Activated CD8-positive, alpha-beta memory T cell treated with anti-CD3 and anti-CD28 coated beads, Interleukin-2, amount 50 U/mL, for 1 hour (primary cell): ENCODE data around the gene MAP4K4.

Experiments used
- DNase-seq: peaks from one replicate; pipeline ENCODE4 v3.0.0-alpha.2; 2020; ENCODE audit errors: extremely low read depth

The MAP4K4 gene

GRCh38 chr2:101812226-101812625, 114.7 kb downstream of the MAP4K4 start:
- DNase-seq, result no peak

DNA sequence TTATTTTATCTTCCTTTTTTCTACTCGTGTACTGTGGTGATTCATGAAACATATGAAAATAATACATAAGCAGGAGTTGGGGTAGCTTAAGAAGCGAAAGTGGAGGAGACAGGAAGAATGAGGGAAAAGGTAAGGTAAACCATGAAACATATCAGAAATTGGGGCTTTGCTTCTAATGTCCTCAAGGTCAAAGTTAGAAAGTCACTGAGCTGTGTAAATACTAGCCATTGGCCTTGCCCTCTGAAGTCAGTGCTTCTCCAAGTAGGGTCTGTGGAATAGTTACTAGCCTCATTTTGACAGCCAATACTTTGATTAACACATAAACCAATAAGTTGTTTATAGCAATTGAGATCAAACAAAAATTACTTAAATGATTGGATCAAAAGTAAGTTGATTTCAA, 117.2 kb downstream of the MAP4K4 start:
- no peak for DNase-seq

DNA sequence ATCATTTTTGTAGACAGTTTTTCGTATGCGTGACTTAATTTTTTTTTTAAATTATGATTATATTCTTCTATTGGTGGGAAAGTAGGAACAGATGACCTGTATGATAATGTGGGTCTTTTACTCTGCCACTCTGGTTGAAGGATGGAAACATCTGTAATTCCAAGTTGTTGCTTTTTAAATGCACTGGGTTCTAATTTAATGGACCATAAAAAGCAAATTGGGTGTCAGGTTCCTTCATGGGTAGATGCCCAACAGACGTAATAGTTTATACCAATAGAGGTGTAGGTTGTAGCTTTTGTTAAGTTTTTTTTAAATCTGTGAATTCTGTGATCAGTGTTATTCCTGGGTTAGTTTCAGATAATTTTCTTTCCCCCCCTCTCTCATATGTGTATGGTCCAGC, 117.6 kb downstream of the MAP4K4 start:
- no peak for DNase-seq

- DNase-seq, result no peak
Observed at GRCh38 chr2:101815739-101816391, 118.4 kb downstream of the MAP4K4 start.

DNA sequence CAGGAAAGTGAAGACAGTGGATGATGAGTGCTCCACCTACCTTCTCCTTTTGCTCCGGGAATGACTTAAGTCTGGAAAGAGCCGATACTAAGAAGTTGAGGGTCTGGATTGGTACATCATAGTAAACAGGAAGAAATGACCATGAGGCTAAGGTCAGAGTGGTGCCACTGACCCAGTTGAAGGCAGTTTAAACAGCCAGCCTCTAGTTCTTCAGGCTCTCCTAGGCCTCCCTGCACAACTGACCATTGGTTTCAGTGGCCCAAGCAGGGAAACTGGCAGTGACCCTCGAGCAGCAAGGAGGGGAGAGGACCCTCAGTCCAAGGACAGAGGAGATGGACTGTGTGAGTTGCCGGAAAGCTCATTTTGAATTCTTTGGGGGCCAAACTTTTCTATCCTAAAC, 119.1 kb downstream of the MAP4K4 start:
- no peak for DNase-seq

DNA sequence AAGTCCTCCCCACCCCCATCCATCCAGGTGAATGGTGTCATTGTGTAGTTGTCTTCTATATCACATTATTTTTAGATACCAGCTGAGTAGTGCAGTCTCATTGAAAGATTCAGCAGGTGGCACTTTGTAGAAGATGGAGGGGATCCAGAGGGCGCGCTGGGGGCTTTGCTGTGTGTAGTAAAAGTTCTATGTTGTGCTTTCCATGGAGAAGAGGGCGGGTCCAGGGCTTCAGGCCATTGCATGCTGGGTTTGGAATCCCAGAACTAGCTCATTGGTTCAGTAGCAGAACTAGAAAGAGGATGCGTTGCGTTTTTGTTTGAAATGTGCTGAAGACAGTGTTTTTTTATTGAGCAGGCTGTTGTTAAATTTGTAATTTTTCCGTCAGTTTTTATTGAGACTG, 120.0 kb downstream of the MAP4K4 start:
- DNase-seq, result no peak

DNA sequence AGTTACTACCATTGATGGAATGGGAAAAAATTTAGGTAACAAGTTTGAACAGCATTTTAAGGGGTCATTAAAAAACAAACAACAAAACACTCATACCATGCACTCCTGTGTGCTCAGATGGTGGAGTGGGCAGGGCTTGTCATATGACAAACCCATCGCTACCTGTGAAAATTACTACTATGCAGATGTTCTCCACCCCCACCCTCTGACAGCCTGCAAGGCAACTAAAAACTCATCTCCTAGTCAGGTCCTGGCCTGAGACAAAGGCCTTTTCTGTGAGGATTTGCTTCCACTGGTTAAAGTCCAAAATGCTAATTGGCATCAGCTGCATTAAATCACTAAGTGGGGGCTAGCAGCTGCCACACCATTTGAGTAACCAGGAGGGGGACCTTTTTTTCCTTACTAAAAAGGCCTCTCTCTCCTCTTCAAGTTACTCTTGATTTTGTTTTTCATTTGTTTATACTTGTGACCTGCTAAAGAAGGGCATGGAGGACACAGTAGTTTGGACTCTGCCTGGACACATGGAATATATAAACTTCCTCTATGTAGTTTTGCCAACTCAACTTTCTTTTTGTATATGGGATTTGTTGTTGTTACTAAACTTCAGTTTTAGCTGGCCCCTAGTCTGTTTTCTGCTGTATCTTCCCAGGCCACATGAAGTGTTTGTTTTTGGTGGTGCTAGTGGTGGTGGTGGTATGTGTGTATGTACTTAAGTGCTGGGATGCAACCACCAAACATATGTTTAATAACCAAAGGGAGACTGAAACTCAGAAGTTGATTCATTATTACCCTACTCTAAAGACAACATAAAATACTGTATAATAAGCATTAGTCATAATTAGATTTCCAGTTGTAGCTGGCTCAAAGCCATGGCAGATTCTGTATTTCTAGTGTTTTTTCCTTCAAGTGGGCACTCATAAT, 121.3 kb downstream of the MAP4K4 start:
- DNase-seq, result no peak

DNA sequence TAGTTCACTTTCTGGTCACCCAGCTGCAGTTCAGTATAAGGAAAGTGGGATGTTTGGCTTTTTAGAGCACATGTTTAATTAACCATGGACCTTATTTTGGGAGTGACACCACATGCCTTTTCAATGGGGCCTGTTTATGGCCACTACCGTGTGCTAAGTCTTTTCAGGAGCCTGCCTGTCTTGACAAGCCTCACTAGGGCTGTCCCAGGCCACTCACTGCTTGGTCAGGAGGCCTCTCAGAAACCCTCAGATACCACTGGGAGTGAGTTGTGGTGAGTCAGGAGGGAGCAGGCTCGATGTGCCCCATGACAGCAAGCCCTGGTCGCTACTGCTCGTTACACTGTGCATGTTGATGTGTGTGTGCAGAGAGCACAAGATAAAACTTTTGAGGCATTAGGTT, 123.0 kb downstream of the MAP4K4 start:
- no peak for DNase-seq

GRCh38 chr2:101821059-101821805, 123.7 kb downstream of the MAP4K4 start:
- DNase-seq, result no peak

- no peak for DNase-seq
Observed at GRCh38 chr2:101821828-101822458, 124.4 kb downstream of the MAP4K4 start.

DNA sequence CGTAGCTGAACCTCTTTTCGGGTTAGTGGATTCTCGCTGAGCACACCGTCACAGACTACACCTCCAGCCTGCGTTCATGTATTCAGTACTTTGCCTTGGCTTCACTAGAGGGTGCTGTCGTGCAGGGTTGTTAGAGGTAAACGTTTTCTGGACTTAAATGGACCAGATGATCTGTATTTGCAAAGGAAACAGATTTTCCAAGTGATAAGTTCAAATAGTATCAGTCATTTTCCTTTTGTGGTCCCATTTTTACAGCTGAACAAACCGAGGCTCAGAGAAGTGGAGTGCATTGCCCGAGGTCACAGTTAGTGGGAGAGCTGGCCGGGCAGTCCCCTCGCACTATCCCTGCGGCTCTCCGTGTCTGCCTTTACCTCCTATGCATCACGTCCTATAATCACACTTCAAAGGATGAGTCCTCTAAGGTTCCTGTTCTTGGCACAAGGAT, 125.9 kb downstream of the MAP4K4 start:
- DNase-seq, result peak; percentile 32

- no peak for DNase-seq
Observed at GRCh38 chr2:101823859-101824258, 126.4 kb downstream of the MAP4K4 start.

DNA sequence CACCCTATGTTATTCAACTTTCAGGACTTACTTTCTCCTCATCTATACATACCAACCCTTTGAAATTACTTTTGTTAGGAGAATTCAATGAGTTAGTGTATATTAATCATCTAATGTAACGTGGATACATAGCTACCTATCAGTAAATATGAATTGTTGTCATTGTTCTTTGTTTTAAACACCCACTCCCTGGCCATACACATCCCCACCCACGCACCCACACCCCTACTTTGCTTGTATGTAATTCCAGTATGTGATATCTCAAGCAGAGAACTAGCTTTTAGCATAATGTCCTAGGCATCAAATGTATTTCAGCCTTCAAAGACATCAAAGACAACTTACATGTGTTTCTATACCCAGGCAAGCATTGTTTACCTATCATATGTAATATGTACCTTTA, 129.2 kb downstream of the MAP4K4 start:
- DNase-seq, result no peak

- DNase-seq, result no peak
Observed at GRCh38 chr2:101827246-101827645, 129.7 kb downstream of the MAP4K4 start.

DNA sequence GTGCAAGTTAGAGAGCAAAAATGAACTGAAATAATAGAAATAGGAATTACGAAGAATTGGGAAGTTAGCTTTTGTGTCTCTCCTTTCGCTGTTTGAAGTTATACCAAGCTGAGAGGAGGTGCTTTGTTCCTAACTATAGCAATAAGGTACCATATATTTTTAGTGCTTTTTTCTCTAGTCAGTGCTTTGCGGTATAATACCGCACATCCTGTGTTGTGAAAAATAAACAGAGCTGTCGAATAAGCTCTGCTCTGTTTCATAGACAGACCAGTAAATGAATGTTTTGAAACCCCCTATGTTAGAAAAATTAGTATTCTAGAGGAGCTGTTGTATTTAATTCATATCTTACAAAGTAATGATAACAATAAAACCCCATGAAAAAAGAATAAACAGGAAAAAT, 130.8 kb downstream of the MAP4K4 start:
- DNase-seq, result no peak

GRCh38 chr2:101828673-101829334, 131.3 kb downstream of the MAP4K4 start:
- no peak for DNase-seq

DNA sequence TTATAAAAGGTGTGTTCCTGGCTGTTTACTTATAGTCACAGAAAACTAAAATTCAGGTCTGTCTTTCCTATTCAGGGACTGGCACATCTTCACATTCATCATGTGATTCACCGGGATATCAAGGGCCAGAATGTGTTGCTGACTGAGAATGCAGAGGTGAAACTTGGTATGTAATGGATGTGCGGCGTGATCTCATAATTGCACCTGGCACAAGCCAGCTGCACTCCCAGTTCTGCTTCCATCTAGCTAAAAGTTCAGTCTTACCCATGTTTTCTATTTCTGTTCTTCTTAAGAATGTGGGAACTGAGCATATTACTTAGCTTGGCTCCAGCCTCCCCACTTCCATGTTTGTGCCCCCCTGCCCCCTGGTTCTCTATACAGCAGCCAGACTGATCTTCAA, 131.9 kb downstream of the MAP4K4 start:
- no peak for DNase-seq

DNA sequence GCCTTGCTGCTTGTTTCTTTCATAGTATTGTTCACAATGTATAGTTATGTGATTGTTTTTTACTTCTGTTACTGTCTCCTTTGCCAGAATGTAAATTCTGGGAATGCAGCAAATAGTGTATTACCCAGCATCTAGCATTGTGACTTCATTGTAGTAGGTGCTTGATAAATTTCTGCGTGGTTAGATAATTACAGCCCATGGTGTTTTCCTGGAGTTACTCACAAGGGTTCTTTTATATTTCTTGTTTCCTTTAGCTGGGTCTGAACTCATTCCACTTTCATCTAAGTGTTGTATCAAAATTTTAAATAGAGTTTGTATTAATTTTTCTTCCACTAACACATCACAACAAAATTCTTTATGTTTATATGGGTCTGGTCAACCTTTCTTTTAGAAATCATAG, 132.6 kb downstream of the MAP4K4 start:
- DNase-seq, result no peak

GRCh38 chr2:101830555-101830954, 133.0 kb downstream of the MAP4K4 start:
- no peak for DNase-seq

- peak; percentile 14 for DNase-seq
Observed at GRCh38 chr2:101831351-101831865, 133.9 kb downstream of the MAP4K4 start.

- no peak for DNase-seq
Observed at GRCh38 chr2:101832114-101832513, 134.6 kb downstream of the MAP4K4 start.
